Renal pelvis (tissue), 4 donors: ENCODE results near the gene OR2B2. TPM values are rescaled to one million over a fixed set of nuclear protein-coding genes. Genes with fewer than 3 reads are reported as not detected.
A peak's percentile ranks its signal among the peaks of the same experiment; 100 is the strongest.

Source experiments
- DNase-seq: peaks from one replicate; pipeline ENCODE4 v3.0.0-alpha.2; 2013
- polyA plus RNA-seq, 3 donors: library from polyadenylated mRNA; unstranded; fragments of 120-200 nt; gene quantifications; one replicate each; pipeline ENCODE4 v1.2.1, GENCODE V29; 2013; ENCODE audit not compliant: insufficient read length in 3 of 3

Gene OR2B2
- polyA plus RNA-seq, 3 donors = not detected

- DNase-seq = peak; percentile 97
These were observed 18.1 kb downstream of the OR2B2 start for GRCh38 chr6:27893836-27894807.

- DNase-seq = peak; percentile 97
These were observed 18.9 kb downstream of the OR2B2 start for GRCh38 chr6:27893059-27893835.

GRCh38 chr6:27892649-27893058 lies 19.5 kb downstream of the OR2B2 start:
- DNase-seq = peak; percentile 26

GRCh38 chr6:27891320-27891875 lies 20.8 kb downstream of the OR2B2 start:
- DNase-seq = no peak

GRCh38 chr6:27890445-27891319 lies 21.5 kb downstream of the OR2B2 start:
- DNase-seq = peak; percentile 94

- peak; percentile 42 for DNase-seq
These were observed 22.4 kb downstream of the OR2B2 start for GRCh38 chr6:27889628-27890444.

GRCh38 chr6:27889275-27889627 lies 22.9 kb downstream of the OR2B2 start:
- DNase-seq = no peak

- DNase-seq = no peak
These were observed 23.6 kb downstream of the OR2B2 start for GRCh38 chr6:27888566-27888965.

GRCh38 chr6:27886073-27886472 lies 26.1 kb downstream of the OR2B2 start:
- DNase-seq = no peak

GRCh38 chr6:27883136-27883535 lies 29.1 kb downstream of the OR2B2 start:
- DNase-seq = no peak

GRCh38 chr6:27882624-27883023 lies 29.6 kb downstream of the OR2B2 start:
- no peak for DNase-seq

- no peak for DNase-seq
These were observed 32.4 kb downstream of the OR2B2 start for GRCh38 chr6:27879837-27880236.

- DNase-seq = no peak
These were observed 38.2 kb downstream of the OR2B2 start for GRCh38 chr6:27874016-27874415.

GRCh38 chr6:27873021-27873940 lies 38.9 kb downstream of the OR2B2 start:
- DNase-seq = peak; percentile 89

- DNase-seq = no peak
These were observed 39.6 kb downstream of the OR2B2 start for GRCh38 chr6:27872642-27873020.

- peak; percentile 98 for DNase-seq
These were observed 40.1 kb downstream of the OR2B2 start for GRCh38 chr6:27871924-27872638.

GRCh38 chr6:27870291-27870870 lies 41.8 kb downstream of the OR2B2 start:
- DNase-seq = no peak

GRCh38 chr6:27868311-27868710 lies 43.9 kb downstream of the OR2B2 start:
- DNase-seq = no peak

- no peak for DNase-seq
These were observed 44.3 kb downstream of the OR2B2 start for GRCh38 chr6:27867945-27868300.
